Adrenal gland (tissue), 12 donors: ENCODE measurements around the gene STMN3. TPM values are rescaled to one million over a fixed set of nuclear protein-coding genes. Genes with fewer than 3 reads are reported as not detected.

ENCODE experiments used
- DNase-seq, 7 donors: peaks; one replicate each; pipeline ENCODE4 v3.0.0-alpha.2; 2019 to 2020
- H3K27ac ChIP-seq, 5 donors: fragments of 200-600 bp; sonication (generic) in 4 of 5; 1 replicate in 3 of 5; 2 replicates in 2 of 5; pipeline versions ENCODE4 v1.5.1 to v1.8.0; 2016 to 2020; ENCODE audit warnings: mild to moderate bottlenecking in 1 of 5
- H3K27me3 ChIP-seq: fragments of 200-600 bp; 2 replicates; pipeline ENCODE4 v1.8.0; 2021
- H3K36me3 ChIP-seq, 2 donors: fragments of 200-600 bp; replicated peaks in 1 of 2; 1 replicate in 1 of 2; 2 replicates in 1 of 2; pipeline versions ENCODE4 v1.5.1 to v1.8.0; 2018 to 2022
- H3K4me1 ChIP-seq, 2 donors: fragments of 200-600 bp; replicated peaks in 1 of 2; 1 replicate in 1 of 2; 2 replicates in 1 of 2; pipeline versions ENCODE4 v1.5.1 to v1.8.0; 2018 to 2021
- H3K4me3 ChIP-seq, 4 donors: fragments of 200-600 bp; sonication (generic) in 3 of 4; one replicate each; pipeline ENCODE4 v1.5.1; 2016 to 2018
- H3K9me3 ChIP-seq, 3 donors: fragments of 200-600 bp; sonication (generic) in 1 of 3; replicated peaks in 1 of 3; 1 replicate in 2 of 3; 2 replicates in 1 of 3; pipeline versions ENCODE4 v1.5.1 to v1.8.0; 2016 to 2021
- CTCF ChIP-seq, 6 experiments: fragments of 450-650 bp in 4 of 6; fragments of 200-600 bp in 2 of 6; sonication (generic) in 1 of 6; IDR thresholded peaks; 1 replicate in 5 of 6; 2 replicates in 1 of 6; pipeline versions ENCODE4 v1.5.1 to v1.8.0; 2016 to 2021; ENCODE audit warnings: antibody characterized with exemption in 6 of 6, mild to moderate bottlenecking in 2 of 6, moderate library complexity in 1 of 6
- POLR2A ChIP-seq, 2 donors: fragments of 450-650 bp; IDR thresholded peaks; one replicate each; pipeline ENCODE4 v1.6.1; 2017; ENCODE audit warnings: antibody characterized with exemption in 2 of 2, mild to moderate bottlenecking in 2 of 2, moderate library complexity in 1 of 2
- WGBS, 4 donors: extraction: QIAGEN DNeasy Blood & Tissue Kit in 2 of 4; methylation state at CpG; one replicate each; pipeline versions ENCODE4 v1.1.5 to v1.1.7; 2013 to 2017; 5-methylcytosine and 5-hydroxymethylcytosine counted together
- intact Hi-C, 2 donors: fragments of 100-400 bp; cut with DNase I; formaldehyde crosslinking; loops; one replicate each; pipeline versions ENCODE4 v1.14.1 to v1.15.0; 2022 to 2023
- polyA plus RNA-seq, 3 donors: library from polyadenylated mRNA; stranded (reverse); fragments of 200-250 nt in 2 of 3; fragments of 350-450 nt in 1 of 3; fragmentation: Illumina TruSeq in 1 of 3; extraction: RNeasy Lipid Tissue Mini Kit (QIAGEN cat#74804) in 1 of 3; gene quantifications; one replicate each; pipeline ENCODE4 v1.2.3, GENCODE V29; 2013 to 2014
- total RNA-seq, 9 donors: library from RNA; depleted of rRNA in 4 of 9; stranded (reverse); fragments of >200 nt in 4 of 9; fragments of 120-200 nt in 1 of 9; fragmentation: NEBNext Ultra II Directional in 1 of 9; extraction: Animal tissue kit (Norgen Biotek cat#: 25700) in 1 of 9; gene quantifications; one replicate each; pipeline versions ENCODE4 v1.1.0 to v1.2.4, GENCODE V29; 2013 to 2023
- donor health status: healthy with polysubstance abuse.
- donor health status: Bipolar disorder and iron deficiency.
- donor health status: DM: yes; HTN: yes; CAD: no.
- donor health status: DM: no; HTN: no; CAD: no.
- donor health status: DM: no; HTN: no; CAD: no.
- donor health status: DM: yes; HTN: yes; CAD: no.

The STMN3 gene
- total and polyA plus RNA-seq, 12 donors: 29.2 to 109 (median 54.5) TPM

DNA sequence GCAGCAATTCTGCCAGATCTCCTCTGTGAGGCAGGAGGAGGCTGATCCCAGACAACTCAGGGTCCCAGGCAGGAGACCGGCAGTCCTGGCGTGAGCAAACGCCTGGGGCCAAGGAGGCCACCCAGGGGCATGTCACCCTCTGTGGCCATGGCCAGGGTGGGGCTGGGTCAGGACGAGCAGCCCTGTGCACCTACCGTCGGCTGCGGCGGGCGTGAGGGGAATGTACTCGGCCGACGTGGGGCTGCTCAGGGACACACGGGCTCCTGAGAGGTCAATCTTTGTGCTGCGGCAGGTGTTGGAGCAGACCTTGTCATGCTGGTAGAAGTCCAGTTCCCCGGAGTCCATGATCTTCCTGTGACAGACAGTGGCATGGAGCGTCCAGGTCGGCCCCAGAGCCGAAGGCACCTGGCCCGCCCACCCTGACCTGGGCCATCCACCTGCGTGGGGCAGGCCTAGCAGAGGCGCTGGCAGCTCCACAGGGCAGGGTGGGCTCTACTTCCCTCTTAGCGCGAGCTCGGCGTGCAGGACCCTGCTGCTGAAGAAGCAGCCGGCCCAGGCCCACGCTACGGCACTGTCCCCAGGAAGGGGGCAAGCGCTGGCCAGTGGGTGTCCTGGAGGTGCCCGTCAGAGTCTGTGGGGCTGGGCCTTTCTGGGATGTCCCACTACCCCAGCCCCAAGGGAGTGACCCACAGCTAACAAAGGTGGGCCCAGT, 57.7 kb downstream of the STMN3 start:
- TF ChIP-seq POLR2A (IDR thresholded peaks at IDR 0.05): no peak
- TF ChIP-seq CTCF (IDR thresholded peaks at IDR 0.05): no peak
- 93 to 97% (median 96%) methylated on average over 14 to 30 of the region's 30 CpGs for WGBS, 4 donors
- H3K4me3 ChIP-seq: no peak overlapping the region
- peaks cover 0 to 32% of the 10 kb centered on the region in 2 donors for H3K36me3 ChIP-seq
- no peak for DNase-seq
- no peaks in the 10 kb centered on the region for H3K27me3 ChIP-seq
- peaks cover 0 to 7% of the 10 kb centered on the region in 2 donors for H3K4me1 ChIP-seq
- intact Hi-C loops: no loop called here
- no peak overlapping the region for H3K27ac ChIP-seq
- H3K9me3 ChIP-seq: no peaks in the 10 kb centered on the region

GRCh38 chr20:63594043-63594561, 59.1 kb downstream of the STMN3 start:
- no peak for DNase-seq
- 63 to 76% (median 69%) methylated on average over 7 to 10 of the region's 10 CpGs for WGBS, 4 donors
- peaks cover 0 to 7% of the 10 kb centered on the region in 2 donors for H3K4me1 ChIP-seq
- peak overlapping the region in 1 of 5 donors; percentile 39 for H3K27ac ChIP-seq
- no peaks in the 10 kb centered on the region for H3K9me3 ChIP-seq
- peaks cover 0 to 34% of the 10 kb centered on the region in 2 donors for H3K36me3 ChIP-seq
- no peak overlapping the region for H3K4me3 ChIP-seq
- TF ChIP-seq CTCF (IDR thresholded peaks at IDR 0.05) (no peak), POLR2A (IDR thresholded peaks at IDR 0.05) (no peak)
- H3K27me3 ChIP-seq: no peaks in the 10 kb centered on the region
- intact Hi-C loops: no loop called here

DNA sequence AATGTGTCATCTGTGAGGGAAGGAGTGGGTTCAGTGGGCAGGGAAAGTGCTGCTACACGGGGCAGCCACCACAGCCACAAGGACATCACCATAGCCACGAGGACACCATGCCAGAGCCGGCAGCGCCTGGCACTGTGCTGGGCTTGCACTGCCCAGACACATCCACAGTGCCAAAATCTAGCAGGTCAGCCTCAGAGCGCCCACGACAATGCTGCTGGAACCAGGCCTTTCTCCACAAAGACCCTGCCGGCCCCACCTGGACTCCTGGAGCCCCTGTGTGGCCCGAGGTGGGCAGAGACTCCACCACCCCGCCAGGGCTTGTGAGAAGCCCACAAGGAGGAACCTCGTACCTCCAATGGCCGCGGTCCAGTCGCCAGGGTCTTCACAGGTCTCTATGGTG, 60.6 kb downstream of the STMN3 start:
- H3K4me3 ChIP-seq: no peak overlapping the region
- TF ChIP-seq CTCF (IDR thresholded peaks at IDR 0.05) (no peak), POLR2A (IDR thresholded peaks at IDR 0.05) (no peak)

DNA sequence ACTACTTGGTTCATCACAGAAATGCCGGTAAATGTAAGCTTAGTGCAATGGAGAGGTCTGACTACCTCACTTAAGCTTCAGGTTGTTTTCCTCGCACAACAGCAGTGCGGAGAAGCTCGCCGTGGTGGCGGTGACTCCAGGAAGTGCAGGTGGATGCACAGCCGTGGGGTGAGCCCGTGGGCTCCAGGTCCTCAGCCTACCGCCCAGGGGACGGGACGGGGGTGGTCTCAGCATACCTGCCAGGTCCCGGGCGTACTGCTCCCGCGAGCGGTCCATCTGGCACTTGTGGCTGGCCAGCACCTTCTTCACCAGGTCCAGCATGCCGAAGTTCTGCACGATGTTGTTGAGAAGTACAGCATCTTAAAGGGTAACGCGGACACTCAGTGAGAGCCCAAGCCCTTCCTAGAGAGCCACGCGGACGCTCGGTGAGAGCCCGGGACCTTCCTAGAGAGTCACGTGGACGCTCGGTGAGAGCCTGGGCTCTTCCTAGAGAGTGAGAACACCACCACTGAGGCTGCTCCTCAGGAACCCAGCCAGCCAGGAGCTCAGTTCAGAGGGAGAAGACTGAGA, 61.4 kb downstream of the STMN3 start:
- H3K4me1 ChIP-seq: peaks cover 0 to 7% of the 10 kb centered on the region in 2 donors
- no peaks in the 10 kb centered on the region for H3K27me3 ChIP-seq
- H3K27ac ChIP-seq: no peak overlapping the region
- TF ChIP-seq POLR2A (IDR thresholded peaks at IDR 0.05): no peak
- TF ChIP-seq CTCF (IDR thresholded peaks at IDR 0.05): no peak
- no peaks in the 10 kb centered on the region for H3K9me3 ChIP-seq
- H3K4me3 ChIP-seq: no peak overlapping the region
- DNase-seq: no peak
- peaks cover 0 to 26% of the 10 kb centered on the region in 2 donors for H3K36me3 ChIP-seq
- intact Hi-C loops: no loop called here
- WGBS, 4 donors: 95 to 97% (median 96%) methylated on average over 4 to 28 of the region's 28 CpGs

More for the DNA sequence above, 60.6 kb downstream of the STMN3 start:
- no peaks in the 10 kb centered on the region for H3K9me3 ChIP-seq
- WGBS, 4 donors: 66 to 100% (median 78%) methylated on average over 5 to 13 of the region's 13 CpGs
- no peaks in the 10 kb centered on the region for H3K27me3 ChIP-seq
- peak in 1 of 7 donors; percentile 54 for DNase-seq
- H3K36me3 ChIP-seq: peaks cover 0 to 28% of the 10 kb centered on the region in 2 donors
- H3K4me1 ChIP-seq: peaks cover 0 to 7% of the 10 kb centered on the region in 2 donors
- H3K27ac ChIP-seq: no peak overlapping the region
- intact Hi-C loops: no loop called here
